ENCODE measurements around the gene UNC45A.

DNA sequence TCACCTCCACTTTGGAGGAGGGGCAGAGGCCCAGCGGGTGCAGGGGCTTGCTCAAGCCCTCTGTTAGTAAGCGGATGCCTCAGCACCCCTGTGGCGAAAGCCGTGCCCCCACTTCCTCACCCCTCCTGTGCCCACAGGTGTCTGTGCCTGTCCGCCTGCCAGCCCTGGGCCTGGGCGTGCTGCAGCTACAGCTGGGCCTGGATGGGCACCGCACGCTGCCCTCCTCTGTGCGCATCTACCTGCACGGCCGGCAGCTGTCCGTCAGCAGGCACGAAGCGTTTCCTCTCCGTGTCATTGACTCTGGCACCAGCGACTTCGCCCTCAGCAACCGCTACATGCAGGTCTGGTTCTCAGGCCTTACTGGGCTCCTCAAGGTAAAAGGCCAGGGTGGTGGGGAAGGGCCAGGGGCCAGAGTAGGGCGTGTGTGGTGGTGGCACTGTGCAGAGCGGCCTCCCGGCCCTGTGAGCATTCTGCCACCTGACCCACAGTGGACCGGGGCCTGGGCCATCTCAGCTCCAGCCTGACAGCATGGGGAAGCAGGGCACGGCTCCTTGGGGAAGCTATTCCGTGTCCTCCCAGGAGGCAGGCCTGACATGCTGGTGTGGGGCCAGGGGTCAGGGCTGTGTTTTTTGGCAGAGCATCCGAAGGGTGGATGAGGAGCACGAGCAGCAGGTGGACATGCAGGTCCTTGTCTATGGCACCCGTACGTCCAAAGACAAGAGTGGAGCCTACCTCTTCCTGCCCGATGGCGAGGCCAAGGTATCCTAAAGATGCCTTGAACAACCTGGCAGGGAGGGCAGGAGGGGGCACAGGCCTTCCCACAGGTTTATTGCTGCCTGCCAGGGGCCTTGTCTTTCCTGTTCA is 22.9 kb upstream of the UNC45A start:
- TF ChIP-seq, protein P1, sequence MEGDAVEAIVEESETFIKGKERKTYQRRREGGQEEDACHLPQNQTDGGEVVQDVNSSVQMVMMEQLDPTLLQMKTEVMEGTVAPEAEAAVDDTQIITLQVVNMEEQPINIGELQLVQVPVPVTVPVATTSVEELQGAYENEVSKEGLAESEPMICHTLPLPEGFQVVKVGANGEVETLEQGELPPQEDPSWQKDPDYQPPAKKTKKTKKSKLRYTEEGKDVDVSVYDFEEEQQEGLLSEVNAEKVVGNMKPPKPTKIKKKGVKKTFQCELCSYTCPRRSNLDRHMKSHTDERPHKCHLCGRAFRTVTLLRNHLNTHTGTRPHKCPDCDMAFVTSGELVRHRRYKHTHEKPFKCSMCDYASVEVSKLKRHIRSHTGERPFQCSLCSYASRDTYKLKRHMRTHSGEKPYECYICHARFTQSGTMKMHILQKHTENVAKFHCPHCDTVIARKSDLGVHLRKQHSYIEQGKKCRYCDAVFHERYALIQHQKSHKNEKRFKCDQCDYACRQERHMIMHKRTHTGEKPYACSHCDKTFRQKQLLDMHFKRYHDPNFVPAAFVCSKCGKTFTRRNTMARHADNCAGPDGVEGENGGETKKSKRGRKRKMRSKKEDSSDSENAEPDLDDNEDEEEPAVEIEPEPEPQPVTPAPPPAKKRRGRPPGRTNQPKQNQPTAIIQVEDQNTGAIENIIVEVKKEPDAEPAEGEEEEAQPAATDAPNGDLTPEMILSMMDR (IDR thresholded peaks at IDR 0.05): no peak
- TF ChIP-seq ZFX (IDR thresholded peaks at IDR 0.05; ENCODE audit: borderline replicate concordance): no peak

Measured in 22Rv1 (cell line).